Germinal center (tissue), 1 donor: ENCODE data around the gene COMMD9.

Experiments used
- DNase-seq: peaks from one replicate; pipeline ENCODE4 v3.0.0; 2012; ENCODE audit warnings: mixed read lengths, low spot score

Gene COMMD9

DNA sequence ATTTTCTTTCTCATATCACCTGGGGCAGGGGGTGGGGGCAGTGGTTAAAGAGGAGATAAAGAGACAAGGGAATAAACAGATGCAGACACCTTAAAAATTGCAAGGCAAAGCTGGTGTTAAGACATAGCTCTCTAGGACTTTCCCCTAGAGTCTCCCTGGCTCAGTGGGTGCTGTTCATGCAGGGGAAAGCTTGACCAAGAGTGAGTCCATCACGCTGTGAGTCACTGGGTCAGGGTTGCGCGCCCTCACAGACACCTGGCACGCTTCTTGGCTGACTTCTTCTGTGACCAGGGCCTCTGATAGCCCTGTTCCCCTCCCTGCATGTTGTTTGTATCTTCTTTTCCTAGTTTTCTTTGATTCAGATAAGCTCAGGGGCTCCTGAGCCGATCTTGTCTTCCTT lies 31.9 kb downstream of the COMMD9 start:
- no peak for DNase-seq

DNA sequence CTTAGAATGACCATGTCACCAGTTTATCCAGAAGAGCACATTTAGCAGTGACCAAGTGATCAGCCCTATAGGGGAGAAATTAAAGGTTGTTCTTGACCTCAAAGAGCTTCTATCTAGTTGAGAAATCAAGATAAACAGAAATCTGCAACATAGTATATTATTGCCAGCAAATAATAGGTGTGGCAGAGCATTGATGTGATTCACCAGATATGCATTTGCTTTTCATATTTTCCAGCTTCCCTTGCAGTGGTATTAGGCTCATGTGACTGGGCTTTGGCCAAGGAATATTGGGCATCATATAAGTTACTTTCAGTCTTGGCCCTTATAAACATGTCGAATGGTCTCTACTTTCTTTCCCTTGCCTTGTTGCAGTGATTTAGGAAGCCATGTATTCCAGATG lies 34.5 kb downstream of the COMMD9 start:
- no peak for DNase-seq

DNA sequence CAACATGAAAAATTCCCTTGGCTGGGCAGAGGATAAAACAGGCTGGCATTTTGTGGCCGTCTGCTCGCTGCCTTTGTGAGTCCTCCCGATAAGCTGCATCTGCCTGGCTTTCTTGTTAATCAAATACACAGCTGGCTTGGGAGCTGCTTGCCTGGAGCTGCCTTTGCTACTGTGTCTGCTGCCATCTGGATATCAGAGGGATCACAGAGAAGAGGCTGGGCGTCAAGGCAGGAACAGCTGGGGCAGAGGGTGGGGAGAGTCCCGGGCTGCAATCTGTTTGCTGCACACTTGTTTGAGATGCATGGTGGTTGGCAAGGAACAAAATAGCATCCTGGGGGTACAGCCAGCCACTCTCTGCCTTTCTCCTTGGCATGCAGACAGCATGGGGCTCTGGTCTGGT lies 36.0 kb downstream of the COMMD9 start:
- DNase-seq, result no peak

DNA sequence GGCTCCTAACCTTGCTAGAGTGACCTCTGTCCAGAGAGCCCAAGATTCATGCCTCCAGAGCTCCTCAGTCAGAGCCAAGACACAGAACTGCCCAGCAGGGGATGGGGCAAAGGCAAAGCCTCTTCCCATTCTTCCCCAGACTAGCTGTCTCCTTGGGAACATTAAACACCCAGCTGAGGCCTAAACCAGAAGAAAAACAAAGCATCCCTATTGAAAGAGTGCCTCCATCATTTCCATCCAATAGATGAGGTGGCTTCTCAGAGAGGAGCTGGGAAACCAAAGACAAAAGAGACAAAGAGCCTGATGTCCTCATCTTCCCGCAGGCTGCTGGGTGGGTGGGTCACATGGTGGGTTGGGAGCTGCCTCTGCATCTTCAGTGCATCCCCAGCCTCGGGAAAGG lies 37.4 kb downstream of the COMMD9 start:
- DNase-seq, result no peak

DNA sequence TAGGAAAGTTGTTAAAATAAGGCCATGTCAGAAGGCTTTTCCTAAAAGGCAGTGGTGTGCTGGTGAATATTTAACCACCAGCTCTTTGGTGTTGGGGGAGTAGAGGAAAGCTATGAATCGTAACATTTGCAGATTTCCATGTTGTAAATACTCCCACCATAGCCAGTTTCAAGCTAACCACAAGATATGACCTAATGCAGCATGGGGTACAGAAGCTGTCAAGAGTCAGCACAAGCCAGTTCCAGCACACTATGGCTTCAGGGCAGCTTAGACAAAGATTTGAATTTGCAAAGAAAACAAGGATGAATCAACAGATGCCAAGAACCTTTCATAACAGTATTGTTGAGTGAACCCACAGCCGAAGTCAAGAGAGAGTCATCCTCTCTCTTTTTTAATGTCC lies 40.0 kb downstream of the COMMD9 start:
- no peak for DNase-seq

DNA sequence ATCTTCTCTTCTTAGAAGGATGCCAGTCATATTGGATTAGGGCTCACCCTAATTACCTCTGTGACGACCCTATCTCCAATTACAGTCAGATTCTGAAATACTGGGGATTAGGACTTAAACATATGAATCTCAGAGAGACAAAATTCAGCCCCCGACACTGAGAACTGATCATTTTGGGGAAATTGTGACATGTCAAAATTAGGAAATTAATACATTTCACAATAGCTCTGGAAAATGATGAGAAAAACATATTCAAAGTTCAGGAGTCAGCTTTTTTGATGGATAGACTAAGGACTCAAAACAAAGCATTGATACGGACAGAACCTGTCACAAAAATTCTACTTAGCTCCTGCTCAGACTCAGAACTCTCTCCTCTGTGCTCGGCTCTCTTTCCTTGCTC lies 40.8 kb downstream of the COMMD9 start:
- DNase-seq, result no peak

DNA sequence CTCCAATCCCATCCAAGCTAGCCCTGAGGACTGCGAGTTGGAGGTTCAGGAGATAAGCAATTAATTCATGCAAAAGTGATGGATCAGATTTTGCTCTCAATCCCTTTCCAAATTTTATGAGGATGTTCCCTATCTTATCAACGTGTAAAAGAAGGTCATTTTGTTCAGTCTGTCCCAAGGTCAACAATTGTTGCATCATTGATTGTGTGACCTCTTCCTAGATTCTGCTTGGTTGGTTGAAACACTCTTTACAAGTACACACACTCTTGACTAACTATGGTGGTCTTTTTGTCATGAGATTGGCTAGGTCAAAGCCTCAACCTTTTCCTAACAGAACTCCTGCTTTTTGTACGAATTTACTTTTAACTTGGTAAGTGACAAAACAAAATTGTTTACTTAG lies 41.7 kb downstream of the COMMD9 start:
- DNase-seq, result no peak

DNA sequence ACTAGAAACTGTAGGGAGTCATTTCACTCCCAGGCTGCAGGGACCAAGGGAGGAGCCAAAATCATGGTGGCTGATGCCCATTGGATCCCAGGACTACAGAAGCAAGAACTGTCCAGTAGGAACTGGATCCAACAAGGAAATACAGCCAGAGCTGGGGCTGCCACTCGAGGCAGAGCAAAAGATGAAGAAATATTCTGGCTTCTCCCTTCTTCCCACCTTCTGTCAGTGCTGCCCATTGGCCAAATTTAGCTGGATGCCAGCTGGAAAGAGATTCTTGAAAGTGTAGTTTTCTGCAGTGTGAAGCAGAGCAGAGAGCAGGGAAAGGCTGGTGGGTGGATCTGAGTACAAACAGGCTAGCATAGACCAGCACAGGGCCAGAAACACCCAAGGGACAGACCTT lies 45.6 kb downstream of the COMMD9 start:
- DNase-seq, result no peak

DNA sequence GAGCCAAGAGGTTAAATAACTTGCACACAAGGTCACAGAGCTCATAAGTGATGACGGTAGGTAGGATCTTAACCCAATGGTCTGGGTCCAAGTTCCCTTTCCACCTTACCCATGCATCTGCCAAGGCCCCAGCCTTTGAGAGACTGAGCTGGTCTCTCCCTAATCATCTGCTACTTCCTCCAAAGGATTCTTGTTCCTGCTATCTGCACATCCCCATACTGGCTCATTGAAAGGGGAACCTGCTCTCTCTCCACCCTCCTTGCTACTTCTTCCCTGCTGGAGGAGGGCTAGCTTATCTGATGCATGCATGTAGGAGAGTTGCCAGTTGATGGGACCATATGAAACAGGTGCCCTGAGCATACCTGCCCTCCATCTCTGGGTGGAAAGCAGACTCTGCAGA lies 47.7 kb downstream of the COMMD9 start:
- DNase-seq, result no peak

DNA sequence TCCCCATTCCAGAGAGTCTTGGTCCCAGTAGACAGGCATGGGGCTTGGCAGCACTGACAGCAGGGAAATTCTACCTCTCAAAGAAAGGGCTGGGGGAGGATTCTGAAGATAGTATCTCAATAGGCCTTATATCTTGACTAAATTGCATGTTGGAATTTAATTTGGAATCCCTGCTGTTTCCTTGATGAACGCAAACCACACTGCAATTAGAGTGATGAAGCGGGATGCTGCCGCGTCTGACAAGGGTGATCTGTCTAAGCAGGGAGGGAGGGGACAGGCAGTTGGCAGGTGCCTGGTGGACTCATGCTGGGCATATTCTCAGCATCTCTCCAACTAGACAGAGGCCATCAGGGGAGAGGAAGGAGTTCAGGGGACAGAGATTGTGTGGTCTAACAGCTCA lies 48.4 kb downstream of the COMMD9 start:
- no peak for DNase-seq

DNA sequence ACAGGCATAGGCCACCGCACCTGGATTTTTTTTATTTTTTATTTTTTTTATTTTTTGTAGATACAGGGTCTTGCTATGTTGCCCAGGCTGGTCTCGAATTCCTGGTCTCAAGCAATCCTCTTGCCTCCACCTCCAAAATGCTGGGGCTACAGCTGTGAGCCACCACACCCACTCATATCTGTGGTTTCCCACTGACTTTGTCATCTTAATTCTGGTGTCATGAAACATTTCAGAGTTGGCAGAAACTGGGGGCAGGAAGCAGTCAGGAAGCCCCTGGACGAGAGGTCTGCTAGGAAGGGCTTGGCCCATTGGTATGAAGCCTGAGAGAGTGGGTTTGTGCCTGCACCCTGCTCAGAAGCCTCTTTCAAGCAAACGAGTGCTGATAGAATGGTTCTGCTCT lies 49.1 kb downstream of the COMMD9 start:
- DNase-seq, result no peak

DNA sequence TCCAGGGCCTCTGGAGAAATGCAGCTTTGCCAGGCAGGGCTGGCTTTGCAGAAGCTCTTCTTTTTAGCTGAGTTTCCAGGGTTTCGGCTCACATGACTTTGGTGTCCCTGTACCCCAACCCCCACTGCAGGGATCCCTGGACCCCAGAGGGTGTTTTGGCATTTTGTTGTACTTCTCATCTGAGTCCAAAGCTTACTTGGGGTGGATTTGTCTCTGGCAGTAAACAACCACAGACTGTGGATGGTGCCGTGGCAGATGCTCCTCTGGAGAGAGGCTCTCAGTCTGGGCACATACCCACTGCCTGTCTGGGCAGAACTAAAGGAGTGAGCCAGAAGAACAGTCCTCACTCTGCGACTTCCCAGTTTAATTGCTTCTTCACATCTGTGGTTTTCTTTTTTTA lies 49.6 kb downstream of the COMMD9 start:
- DNase-seq, result no peak

DNA sequence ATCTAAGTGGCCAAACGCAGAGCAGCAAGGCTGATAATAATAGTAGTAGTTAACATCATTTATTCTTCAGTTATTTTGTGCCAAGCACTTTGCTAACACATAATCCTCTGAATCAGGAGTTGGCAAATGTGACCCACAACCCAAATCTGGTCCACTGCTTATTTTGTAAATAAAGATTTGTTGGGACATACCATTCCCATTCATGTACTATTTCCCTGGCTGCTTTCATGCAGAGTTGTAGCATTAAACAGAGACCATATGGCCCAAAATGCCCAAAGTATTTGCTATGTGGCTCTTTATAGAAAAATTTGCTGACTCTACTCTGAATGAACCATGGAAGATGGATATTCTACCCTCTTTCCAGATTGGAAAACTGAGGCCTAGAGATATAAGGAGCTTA lies 50.3 kb downstream of the COMMD9 start:
- DNase-seq, result no peak

DNA sequence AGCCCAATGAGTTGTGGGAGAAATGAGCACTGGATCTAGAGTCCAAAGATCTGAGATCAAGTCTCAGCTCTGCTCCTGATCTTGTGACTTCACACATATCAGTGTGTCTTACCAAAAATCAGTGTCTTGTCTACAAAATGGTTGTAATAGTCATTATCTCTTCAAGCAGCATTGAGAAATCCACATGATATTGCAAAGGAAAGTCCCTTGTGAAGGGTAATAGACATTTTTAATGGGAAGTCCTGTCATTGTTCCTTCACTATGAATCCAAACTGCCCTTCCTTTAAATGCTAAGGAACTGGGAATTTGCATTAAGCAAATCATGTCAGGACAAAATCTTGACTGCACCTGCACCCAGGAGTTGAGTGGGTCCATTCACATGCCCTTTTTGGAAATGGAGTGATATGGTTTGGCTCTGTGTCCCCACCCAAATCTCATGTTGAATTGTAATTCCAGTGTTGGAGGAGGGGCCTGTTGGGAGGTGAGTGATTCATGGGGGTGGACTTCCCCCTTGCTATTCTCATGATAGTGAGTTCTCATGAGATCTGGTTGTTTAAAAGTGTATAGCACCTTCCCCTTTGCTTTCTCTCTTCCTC lies 51.1 kb downstream of the COMMD9 start:
- no peak for DNase-seq

DNA sequence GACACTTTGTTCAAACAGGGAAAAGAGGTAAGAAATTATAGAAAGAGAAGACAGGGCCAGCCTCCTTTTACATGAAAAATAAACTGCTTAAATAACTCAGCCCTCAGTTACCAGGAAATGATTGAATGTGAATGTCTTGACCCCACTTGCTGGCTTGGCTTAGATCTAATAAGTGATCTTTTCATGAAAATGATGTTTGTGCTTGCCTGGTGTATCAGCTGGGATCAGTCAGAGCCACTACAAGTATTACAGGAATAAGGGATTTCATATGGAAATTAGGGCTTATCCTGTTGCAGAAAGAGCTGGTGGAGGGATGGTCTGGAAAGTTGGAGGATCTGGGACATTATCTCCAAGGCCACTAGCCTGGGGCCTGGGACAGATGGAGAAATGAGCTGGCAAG lies 51.8 kb downstream of the COMMD9 start:
- no peak for DNase-seq

DNA sequence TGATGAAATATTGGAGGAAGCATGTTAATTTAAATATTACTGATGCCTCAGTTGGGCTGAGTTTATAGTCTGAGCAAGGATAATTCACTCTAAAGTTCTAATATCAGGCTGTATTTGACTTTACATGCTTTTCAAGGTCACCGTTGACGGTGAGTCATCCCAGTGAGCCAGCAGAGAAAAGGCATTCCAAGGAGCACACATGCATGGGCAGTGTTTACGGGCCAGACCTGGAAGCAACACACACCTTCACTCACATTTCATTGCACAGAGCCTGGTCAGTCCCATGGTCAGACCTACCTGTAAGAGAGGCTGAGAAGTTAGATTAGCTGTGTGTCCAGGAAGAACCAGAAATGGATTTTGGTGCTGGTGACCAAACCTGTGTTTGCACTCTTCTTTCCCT lies 53.5 kb downstream of the COMMD9 start:
- DNase-seq, result no peak

DNA sequence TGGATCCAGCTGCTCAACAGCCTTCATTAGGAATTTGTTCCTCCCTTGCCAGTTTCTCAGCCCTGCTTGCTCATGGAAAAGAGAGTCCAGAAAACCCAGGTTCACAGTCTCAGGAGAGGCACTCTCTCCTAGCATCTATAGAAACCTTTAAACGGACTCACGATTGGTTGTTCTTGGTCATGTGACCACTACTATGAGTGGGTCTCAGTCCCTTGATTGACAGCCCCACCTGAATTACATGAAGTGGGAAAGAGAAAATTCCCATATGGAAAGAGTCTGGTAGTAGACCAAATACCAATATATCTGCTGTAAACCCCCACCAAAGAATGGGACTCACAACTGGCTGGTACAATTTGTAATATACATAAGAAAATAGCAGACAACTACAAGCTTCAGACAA lies 54.4 kb downstream of the COMMD9 start:
- DNase-seq, result no peak

DNA sequence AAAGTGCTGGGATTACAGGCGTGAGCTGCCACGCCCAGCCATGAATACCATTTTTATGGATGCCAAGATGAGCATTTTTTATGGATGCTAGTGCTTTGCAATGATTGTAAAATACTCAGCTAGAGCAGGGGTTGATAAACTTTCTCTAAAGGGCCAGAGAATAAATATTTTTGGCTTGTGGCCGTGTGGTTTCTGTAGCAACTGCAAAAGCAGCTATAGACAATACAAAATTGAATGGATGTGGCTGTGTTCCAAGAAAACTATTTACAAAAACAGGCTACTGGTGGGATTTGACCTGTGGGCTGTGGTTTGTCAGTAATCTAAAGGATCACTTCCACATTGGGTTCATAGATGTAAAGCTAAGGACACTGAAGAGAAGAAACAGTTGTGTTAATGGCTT lies 56.0 kb downstream of the COMMD9 start:
- DNase-seq, result no peak

DNA sequence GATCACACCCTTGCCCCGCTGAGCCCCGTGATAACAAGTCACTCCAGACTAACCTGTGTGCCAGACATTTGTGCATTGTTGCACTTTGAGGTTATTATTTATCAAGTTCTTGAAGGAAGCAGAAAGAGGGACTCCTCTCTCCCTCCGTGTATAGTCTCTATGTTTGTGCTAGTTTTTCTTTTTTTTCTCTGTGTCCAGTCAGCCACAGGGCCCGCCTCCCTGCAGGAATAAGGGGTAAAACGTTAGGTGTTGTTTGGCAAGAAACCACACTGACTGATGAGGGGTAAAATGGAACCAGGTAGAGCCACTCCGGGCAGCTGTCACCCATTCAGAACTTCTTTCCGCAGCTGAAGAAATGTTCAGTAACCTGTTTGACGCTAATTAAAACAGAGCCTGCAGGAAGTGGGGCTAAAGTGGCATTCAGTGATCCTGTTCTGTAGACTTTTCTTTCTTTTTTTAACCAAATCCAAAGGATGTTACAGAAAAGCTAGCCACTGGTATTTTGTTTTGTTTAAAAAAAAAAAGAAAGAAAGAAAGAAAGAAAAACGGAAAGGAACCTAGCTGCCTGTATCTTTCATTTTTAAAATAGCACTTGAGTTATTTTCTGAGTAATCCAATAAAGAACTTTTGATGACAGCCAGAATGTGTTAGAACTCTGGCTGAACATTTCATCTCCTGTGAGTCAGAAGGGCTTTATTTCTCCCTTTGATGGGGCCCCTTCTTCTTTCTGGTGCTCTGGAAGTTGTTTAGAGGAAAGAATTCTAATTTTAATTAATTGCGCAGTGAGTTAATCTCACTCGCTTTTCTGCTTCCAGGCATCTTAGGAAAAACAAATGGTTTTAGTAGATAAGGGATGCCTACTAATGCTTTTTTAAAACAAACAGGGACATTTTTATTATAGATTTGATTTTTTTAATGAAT lies 58.2 kb downstream of the COMMD9 start:
- no peak for DNase-seq

DNA sequence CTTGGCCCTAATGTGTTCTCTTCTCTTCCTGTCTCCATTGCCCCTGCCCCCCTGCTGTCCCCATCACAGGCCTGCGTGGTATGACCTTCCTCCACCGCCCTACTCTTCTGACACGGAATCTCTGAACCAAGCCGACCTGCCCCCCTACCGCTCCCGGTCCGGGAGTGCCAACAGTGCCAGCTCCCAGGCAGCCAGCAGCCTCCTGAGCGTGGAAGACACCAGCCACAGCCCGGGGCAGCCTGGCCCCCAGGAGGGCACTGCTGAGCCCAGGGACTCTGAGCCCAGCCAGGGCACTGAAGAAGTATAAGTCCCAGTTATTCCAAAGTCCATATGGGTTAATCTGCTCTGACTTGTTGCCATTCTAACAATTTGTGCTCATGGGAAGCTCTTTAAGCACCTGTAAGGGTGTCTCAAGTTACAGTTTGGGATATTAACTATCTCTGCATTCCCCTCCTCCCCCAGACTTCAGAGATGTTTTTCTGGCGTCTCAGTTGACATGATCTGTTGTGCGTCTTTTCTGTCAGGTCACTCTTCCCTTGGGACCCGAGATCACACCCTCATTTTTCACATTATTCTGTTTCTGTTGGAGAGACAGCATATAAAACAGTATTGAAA lies 60.0 kb downstream of the COMMD9 start:
- no peak for DNase-seq

DNA sequence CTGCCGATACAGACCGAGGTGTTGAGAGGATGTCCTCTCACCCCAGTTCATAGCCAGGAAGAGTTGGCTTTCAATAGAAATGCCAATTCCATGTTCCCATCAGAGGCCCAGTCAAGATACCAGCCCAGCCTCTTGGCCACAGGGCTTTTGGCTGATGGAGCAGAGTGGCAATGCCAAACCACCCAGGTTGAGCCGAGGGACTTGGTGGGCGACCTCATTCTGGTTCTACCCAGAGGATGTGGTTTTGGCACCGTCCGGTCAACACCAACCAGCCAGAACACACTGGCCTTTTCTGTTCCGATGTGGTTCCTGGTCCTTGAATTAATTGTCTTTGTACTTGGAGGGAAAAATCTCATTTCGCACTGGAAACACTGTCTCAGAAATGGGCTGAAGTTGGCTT lies 60.5 kb downstream of the COMMD9 start:
- DNase-seq, result no peak

DNA sequence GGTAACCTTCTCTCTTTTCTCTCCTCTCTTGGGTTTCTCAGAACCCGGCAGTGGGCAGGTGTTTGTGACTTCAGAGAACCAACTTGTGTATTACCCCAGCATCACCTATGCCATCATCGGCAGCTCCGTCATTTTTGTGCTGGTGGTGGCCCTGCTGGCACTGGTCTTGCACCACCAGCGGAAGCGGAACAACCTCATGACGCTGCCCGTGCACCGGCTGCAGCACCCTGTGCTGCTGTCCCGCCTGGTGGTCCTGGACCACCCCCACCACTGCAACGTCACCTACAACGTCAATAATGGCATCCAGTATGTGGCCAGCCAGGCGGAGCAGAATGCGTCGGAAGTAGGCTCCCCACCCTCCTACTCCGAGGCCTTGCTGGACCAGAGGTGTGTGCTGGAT lies 62.2 kb downstream of the COMMD9 start:
- DNase-seq, result no peak

DNA sequence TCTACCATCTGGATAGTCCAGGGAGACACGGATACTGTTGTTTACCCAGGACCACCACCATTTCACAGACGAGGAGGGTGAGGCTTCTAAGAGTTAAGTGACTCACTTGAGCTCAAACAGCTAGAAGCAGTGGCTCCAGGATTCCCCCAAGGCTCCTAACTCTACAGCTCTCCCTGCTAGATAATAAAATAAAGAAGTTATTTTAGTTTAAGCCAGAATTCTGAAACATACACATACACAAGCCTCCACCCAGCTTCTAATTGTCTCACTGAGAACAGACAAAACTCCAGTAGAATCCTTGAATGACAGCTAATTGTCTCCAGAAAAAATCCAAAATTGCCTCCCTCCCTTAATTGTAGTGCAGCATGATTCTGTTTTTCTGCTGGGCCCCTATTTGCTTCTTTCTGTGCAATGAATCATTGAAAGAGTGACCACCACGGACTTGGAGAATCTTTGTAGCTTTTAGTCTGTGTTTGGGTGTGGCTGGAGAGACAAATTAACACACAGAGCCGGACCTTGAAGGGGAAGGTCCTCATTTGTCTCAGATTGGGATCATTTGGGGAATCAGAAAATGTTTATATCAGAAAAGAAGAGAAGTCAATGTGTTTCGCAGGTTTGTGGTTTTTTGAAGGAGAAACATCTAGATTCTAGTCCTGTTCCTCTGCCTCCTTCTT lies 64.9 kb downstream of the COMMD9 start:
- no peak for DNase-seq
